Measurements from ENCODE around the gene TOLLIP. TPM values are rescaled to one million over a fixed set of nuclear protein-coding genes. Genes with fewer than 3 reads are reported as not detected.
"Not testable (repeated sequence)": the region's sequence is repeated elsewhere in the genome, so short reads cannot be mapped to it uniquely, and the experiment has no call there.

Gene TOLLIP
- total RNA-seq, 2 experiments from 2014 or later: 35.3 to 35.6 TPM

- H3K27ac Mint-ChIP-seq: no peak overlapping the region
- no peaks in the 10 kb centered on the region for H3K9me3 Mint-ChIP-seq
- ChIA-PET POLR2A (interaction anchor here (0.5 kb wide), 1 partner anchor 349 kb away, joined by 7 read pairs; no protein-coding TSS in a partner anchor), CTCF (interaction anchor here (1.1 kb wide), 1 partner anchor 35 kb away, joined by 3 read pairs; no protein-coding TSS in a partner anchor)
- DNase-seq: no peak
- no peaks in the 10 kb centered on the region for H3K4me1 Mint-ChIP-seq
- no peaks in the 10 kb centered on the region for H3K27me3 Mint-ChIP-seq
- peaks cover 1% of the 10 kb centered on the region for H3K36me3 Mint-ChIP-seq (ENCODE audit: low read depth)
- H3K4me3 Mint-ChIP-seq: no peak overlapping the region
Measured at GRCh38 chr11:1276041-1276790, 33.2 kb downstream of the TOLLIP start.

DNA sequence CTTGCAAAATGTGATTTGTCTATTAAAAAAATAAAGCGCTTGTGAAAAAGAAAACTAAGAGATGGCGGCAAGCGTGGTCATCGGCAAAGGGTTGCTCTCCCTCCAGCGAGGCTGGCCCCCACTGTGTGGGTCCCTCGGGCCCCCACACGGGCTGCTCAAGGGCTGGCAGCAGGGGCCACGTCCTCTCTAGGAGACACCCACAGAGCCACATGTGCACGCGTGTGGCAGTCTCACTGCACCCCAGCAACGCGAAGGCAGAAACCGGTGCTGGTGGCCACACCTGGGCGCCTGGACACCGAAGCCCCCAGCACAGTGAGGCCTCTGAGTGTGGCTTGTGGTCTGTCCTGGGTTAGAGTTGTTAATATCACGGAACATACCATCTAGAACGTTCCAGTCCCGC, 34.4 kb downstream of the TOLLIP start:
- ChIA-PET POLR2A (no interaction called here), CTCF (no interaction called here)
- peaks cover 1% of the 10 kb centered on the region for H3K36me3 Mint-ChIP-seq (ENCODE audit: low read depth)
- H3K27ac Mint-ChIP-seq: no peak overlapping the region
- no peaks in the 10 kb centered on the region for H3K9me3 Mint-ChIP-seq
- no peaks in the 10 kb centered on the region for H3K27me3 Mint-ChIP-seq
- DNase-seq: no peak
- no peaks in the 10 kb centered on the region for H3K4me1 Mint-ChIP-seq
- no peak overlapping the region for H3K4me3 Mint-ChIP-seq

GRCh38 chr11:1274501-1274900, 34.9 kb downstream of the TOLLIP start:
- Mint-ChIP-seq H3K4me3 (no peak overlapping the region), H3K27me3 (no peaks in the 10 kb centered on the region), H3K36me3 (ENCODE audit: low read depth) (peaks cover 1% of the 10 kb centered on the region), H3K27ac (no peak overlapping the region), H3K9me3 (no peaks in the 10 kb centered on the region), H3K4me1 (no peaks in the 10 kb centered on the region)
- ChIA-PET CTCF (no interaction called here), POLR2A (no interaction called here)
- DNase-seq: no peak

DNA sequence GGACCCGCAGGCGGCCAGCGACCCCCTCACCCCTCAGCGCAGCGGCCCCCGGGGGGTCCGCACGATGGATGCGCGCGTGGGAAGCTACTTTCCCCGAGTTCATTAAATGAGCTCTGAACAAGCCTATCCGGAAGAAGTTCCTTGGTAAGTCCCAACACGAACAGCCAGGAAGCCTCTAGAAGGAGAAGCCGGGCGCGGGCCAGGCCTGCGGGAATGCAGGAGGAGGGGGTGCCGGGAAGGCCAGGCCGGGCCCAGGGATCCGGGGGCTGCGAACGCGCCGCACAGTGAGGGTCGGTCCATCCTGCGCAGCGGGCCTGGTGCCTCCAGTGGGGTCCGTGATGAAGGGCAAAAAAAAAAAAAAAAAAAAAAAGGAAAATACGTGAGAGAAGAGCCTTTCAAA, 36.9 kb downstream of the TOLLIP start:
- CTCF ChIA-PET: no interaction called here
- no peak for DNase-seq
- Mint-ChIP-seq H3K4me3 (no peak overlapping the region), H3K9me3 (no peaks in the 10 kb centered on the region), H3K4me1 (no peaks in the 10 kb centered on the region), H3K27me3 (no peaks in the 10 kb centered on the region), H3K27ac (no peak overlapping the region), H3K36me3 (ENCODE audit: low read depth) (peaks cover 1% of the 10 kb centered on the region)
- POLR2A ChIA-PET: no interaction called here

DNA sequence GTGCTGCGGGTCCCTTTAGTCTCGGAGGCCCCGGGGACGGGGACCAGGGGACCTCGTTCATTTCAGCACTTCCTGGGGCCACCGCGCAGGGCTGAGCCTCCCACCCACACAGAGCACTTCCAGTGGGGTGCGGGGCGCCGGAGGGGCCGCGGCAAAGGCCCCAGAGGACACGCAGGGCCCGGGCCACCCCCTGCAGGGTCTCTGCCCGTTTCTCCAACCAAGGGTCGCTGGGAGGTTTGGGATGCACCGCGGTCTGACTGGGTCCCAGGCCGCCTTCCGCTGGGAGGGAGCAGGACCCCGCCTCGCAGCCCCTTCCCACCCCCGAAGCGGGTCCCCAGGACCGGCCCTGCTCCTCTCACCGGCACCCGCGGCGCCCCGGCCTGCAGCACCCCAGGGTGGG, 37.5 kb downstream of the TOLLIP start:
- H3K36me3 Mint-ChIP-seq (ENCODE audit: low read depth): peaks cover 1% of the 10 kb centered on the region
- no peak overlapping the region for H3K27ac Mint-ChIP-seq
- H3K4me3 Mint-ChIP-seq: no peak overlapping the region
- no peaks in the 10 kb centered on the region for H3K4me1 Mint-ChIP-seq
- no peaks in the 10 kb centered on the region for H3K9me3 Mint-ChIP-seq
- POLR2A ChIA-PET: no interaction called here
- H3K27me3 Mint-ChIP-seq: no peaks in the 10 kb centered on the region
- DNase-seq: no peak
- CTCF ChIA-PET: no interaction called here

DNA sequence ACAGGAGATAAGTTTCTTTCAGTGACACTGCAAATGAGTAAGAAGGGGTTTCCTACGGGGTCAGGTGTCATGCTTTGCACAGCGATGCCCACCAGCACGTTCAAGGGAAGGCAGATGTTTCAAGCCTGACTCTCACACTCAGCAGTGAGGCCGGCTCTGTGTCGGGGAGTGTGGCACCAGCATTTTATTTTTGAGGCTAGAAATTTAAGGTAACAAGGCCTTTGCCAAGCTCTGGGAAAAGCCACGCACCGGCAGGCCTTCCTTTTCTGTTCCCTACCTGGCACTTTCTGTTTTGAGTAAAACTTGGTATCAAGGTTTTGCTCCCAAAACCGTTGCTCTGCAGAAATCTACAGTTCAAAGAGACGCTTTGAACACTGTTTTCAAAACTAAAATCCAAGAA, 38.0 kb downstream of the TOLLIP start:
- Mint-ChIP-seq H3K4me3 (no peak overlapping the region), H3K9me3 (peaks cover 4% of the 10 kb centered on the region), H3K36me3 (ENCODE audit: low read depth) (no peaks in the 10 kb centered on the region), H3K27ac (no peak overlapping the region), H3K4me1 (no peaks in the 10 kb centered on the region), H3K27me3 (no peaks in the 10 kb centered on the region)
- no peak for DNase-seq
- POLR2A ChIA-PET: no interaction called here
- CTCF ChIA-PET: no interaction called here

GRCh38 chr11:1271002-1271401, 38.4 kb downstream of the TOLLIP start:
- no peaks in the 10 kb centered on the region for H3K4me1 Mint-ChIP-seq
- no peaks in the 10 kb centered on the region for H3K27me3 Mint-ChIP-seq
- no peak for DNase-seq
- CTCF ChIA-PET: no interaction called here
- H3K9me3 Mint-ChIP-seq: peaks cover 4% of the 10 kb centered on the region
- no peaks in the 10 kb centered on the region for H3K36me3 Mint-ChIP-seq (ENCODE audit: low read depth)
- POLR2A ChIA-PET: no interaction called here
- no peak overlapping the region for H3K27ac Mint-ChIP-seq
- no peak overlapping the region for H3K4me3 Mint-ChIP-seq

DNA sequence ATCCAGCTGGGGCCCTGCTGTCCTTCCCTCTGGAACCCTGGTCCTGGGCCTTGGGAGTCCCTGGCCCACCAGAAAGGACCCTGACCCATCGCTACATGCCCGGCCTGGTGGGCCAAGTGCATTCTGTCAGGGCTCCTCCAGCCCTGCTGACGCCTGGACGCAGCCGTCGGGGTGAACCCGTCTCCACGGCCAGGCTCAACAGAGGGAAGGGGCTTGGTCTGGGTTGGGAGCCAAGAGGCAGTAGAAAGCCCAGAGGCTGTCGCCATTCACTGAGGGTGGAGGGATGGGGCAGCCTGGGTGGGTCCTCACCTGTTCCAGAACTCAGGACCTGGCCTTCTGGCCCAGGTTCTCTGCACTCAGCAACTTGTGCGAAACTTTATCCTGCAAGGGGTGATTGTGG, 39.0 kb downstream of the TOLLIP start:
- POLR2A ChIA-PET: no interaction called here
- no peaks in the 10 kb centered on the region for H3K27me3 Mint-ChIP-seq
- peaks cover 4% of the 10 kb centered on the region for H3K9me3 Mint-ChIP-seq
- DNase-seq: no peak
- CTCF ChIA-PET: no interaction called here
- H3K4me3 Mint-ChIP-seq: no peak overlapping the region
- H3K36me3 Mint-ChIP-seq (ENCODE audit: low read depth): no peaks in the 10 kb centered on the region
- no peak overlapping the region for H3K27ac Mint-ChIP-seq
- no peaks in the 10 kb centered on the region for H3K4me1 Mint-ChIP-seq

DNA sequence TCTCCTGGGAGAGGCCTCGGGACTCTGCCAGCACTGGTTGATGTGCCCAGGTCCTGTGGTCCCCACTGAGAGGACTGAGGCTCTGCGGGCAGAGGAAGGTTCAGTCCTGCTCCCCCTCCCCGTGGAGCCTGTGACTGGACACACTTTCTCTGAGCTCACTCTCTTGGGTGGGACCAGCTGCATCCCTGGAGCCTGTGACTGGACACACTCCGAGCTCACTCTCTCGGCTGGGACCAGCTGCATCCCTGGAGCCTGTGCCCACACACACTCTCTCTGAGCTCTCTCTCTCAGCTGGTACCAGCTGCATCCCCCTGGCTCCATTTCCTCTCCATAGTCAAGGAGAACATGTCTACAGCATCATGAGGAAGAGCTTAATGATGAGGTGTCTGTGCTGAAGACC, 39.5 kb downstream of the TOLLIP start:
- Mint-ChIP-seq H3K36me3 (ENCODE audit: low read depth) (no peaks in the 10 kb centered on the region), H3K4me3 (no peak overlapping the region), H3K9me3 (peaks cover 6% of the 10 kb centered on the region), H3K27ac (no peak overlapping the region), H3K4me1 (no peaks in the 10 kb centered on the region), H3K27me3 (no peaks in the 10 kb centered on the region)
- DNase-seq: no peak
- ChIA-PET POLR2A (no interaction called here), CTCF (no interaction called here)

- Mint-ChIP-seq H3K36me3 (ENCODE audit: low read depth) (peaks cover 4% of the 10 kb centered on the region), H3K4me3 (no peak overlapping the region), H3K27me3 (no peaks in the 10 kb centered on the region), H3K27ac (no peak overlapping the region), H3K9me3 (peaks cover 12% of the 10 kb centered on the region), H3K4me1 (peaks cover 15% of the 10 kb centered on the region)
- POLR2A ChIA-PET: no interaction called here
- CTCF ChIA-PET: no interaction called here
- DNase-seq: no peak
Measured at GRCh38 chr11:1267441-1268100, 41.9 kb downstream of the TOLLIP start.

DNA sequence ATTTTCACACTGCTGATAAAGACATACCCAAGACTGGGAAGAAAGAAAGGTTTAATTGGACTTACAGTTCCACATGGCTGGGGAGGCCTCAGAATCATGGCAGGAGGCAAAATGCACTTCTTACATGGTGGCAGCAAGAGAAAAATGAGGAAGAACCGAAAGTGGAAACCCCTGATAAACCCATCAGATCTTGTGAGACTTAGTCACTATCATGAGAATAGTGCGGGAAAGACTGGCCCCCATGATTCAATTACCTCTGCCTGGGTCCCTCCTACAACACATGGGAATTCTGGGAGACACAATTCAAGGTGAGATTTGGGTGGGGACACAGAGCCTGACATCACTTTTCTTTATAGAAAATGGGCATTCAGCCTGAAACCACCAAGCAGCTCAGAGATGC, 42.5 kb downstream of the TOLLIP start:
- H3K4me1 Mint-ChIP-seq: peaks cover 18% of the 10 kb centered on the region
- H3K9me3 Mint-ChIP-seq: peaks cover 12% of the 10 kb centered on the region
- not testable (repeated sequence) for H3K27me3 Mint-ChIP-seq

DNA sequence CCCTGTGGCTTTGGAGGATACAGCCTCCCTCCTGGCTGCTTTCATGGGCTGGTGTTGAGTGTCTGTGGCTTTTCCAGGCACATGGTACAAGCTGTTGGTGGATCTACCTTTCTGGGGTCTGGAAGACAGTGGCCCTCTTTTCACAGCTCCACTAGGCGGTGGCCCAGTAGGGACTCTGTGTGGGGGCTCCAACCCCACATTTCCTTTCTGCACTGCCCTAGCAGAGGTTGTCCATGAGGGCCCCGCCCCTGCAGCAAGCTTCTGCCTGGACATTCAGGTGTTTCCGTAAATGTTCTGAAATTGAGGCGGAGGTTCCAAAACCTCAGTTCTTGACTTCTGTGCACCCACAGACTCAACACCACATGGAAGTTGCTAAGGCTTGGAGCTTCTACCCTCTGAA, 44.0 kb downstream of the TOLLIP start:
- POLR2A ChIA-PET; H3K4me3 Mint-ChIP-seq; CTCF ChIA-PET; H3K36me3 Mint-ChIP-seq (ENCODE audit: low read depth); H3K27ac Mint-ChIP-seq; DNase-seq; H3K27me3 Mint-ChIP-seq: not testable (repeated sequence)
- Mint-ChIP-seq H3K9me3 (peaks cover 12% of the 10 kb centered on the region), H3K4me1 (peaks cover 18% of the 10 kb centered on the region)

More for the DNA sequence above, 42.5 kb downstream of the TOLLIP start:
- H3K4me3 Mint-ChIP-seq; CTCF ChIA-PET; H3K27ac Mint-ChIP-seq; POLR2A ChIA-PET; H3K36me3 Mint-ChIP-seq (ENCODE audit: low read depth); DNase-seq: not testable (repeated sequence)

DNA sequence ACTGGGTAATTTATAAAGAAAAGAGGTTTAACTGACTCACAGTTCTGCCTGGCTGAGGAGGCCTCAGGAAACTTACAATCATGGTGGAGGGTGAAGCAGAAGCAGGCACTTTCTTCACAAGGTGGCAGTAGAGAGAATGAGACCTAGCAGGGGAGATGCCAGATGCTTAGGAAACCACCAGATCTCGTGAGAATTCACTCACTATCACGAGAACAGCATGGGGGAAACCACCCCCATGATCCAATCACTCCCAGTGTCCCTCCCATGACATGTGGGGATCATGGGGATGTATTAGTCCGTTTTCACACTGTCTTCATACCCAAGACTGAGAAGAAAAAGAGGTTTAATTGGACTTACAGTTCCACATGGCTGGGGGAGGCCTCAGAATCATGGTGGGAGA, 45.0 kb downstream of the TOLLIP start:
- H3K36me3 Mint-ChIP-seq (ENCODE audit: low read depth); POLR2A ChIA-PET; H3K27me3 Mint-ChIP-seq; CTCF ChIA-PET; H3K4me3 Mint-ChIP-seq; H3K27ac Mint-ChIP-seq: not testable (repeated sequence)
- H3K4me1 Mint-ChIP-seq: peaks cover 18% of the 10 kb centered on the region
- DNase-seq: peak; percentile 48
- peaks cover 12% of the 10 kb centered on the region for H3K9me3 Mint-ChIP-seq

DNA sequence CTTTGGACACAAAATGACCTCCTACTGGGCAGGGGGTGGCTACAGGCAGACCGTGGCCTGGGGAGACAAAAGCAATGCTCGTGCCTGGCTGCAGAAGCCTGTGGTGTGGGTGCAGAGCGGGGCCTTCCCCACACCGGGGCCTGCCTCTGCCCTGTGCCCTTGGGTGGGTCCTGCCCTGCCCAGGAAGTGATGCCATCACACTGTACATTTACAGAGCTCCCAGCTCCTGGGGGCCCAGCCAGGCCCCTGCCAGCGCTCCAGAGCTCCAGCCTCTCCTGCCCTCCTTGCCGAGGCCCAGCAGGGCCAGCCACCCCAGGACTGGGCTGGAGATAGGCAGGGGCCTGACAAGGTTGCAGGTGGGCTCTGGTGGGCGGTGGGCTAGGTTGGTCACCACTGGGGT, 46.4 kb downstream of the TOLLIP start:
- no peak for DNase-seq
- ChIA-PET CTCF (interaction anchor here (1.0 to 1.5 kb wide), 3 partner anchors 17 to 252 kb away, joined by 3 read pairs; no protein-coding TSS in a partner anchor), POLR2A (no interaction called here)
- Mint-ChIP-seq H3K4me3 (peak overlapping the region; percentile 74), H3K27ac (peak overlapping the region; percentile 96), H3K4me1 (peaks cover 18% of the 10 kb centered on the region), H3K9me3 (peaks cover 12% of the 10 kb centered on the region), H3K36me3 (ENCODE audit: low read depth) (peaks cover 4% of the 10 kb centered on the region), H3K27me3 (no peaks in the 10 kb centered on the region)
